ENCODE results near the gene RPS21.
A peak's percentile ranks its signal among the peaks of the same experiment; 100 is the strongest.
"Not testable (repeated sequence)": the region's sequence is repeated elsewhere in the genome, so short reads cannot be mapped to it uniquely, and the experiment has no call there.

Gene RPS21

GRCh38 chr20:62365814-62366369 is 21.0 kb upstream of the RPS21 start:
- no peak for DNase-seq

GRCh38 chr20:62366370-62367135 is 20.4 kb upstream of the RPS21 start:
- DNase-seq = peak in 1 of 2 experiments; percentile 18

GRCh38 chr20:62367136-62367632 is 19.7 kb upstream of the RPS21 start, which contains the start of gene LAMA5:
TSS of gene LAMA5 (minus strand) at chr20:62367312. CDS start at chr20:62367245, 67 bp downstream.
- DNase-seq = no peak

GRCh38 chr20:62367633-62368391 is 19.1 kb upstream of the RPS21 start:
- DNase-seq = peak; percentile 50 to 60

- DNase-seq = peak in 1 of 2 experiments; percentile 30
Measured at GRCh38 chr20:62368392-62368975, 18.4 kb upstream of the RPS21 start.

GRCh38 chr20:62368976-62369814 is 17.7 kb upstream of the RPS21 start:
- peak in 1 of 2 experiments; percentile 31 for DNase-seq

- no peak for DNase-seq
Measured at GRCh38 chr20:62369815-62370114, 17.1 kb upstream of the RPS21 start.

- DNase-seq = no peak
Measured at GRCh38 chr20:62370115-62370806, 16.6 kb upstream of the RPS21 start.

GRCh38 chr20:62370807-62371587 is 15.9 kb upstream of the RPS21 start:
- DNase-seq = no peak

GRCh38 chr20:62371588-62372041 is 15.3 kb upstream of the RPS21 start:
- DNase-seq = no peak

- DNase-seq = no peak
Measured at GRCh38 chr20:62372042-62372993, 14.6 kb upstream of the RPS21 start.

- DNase-seq = not testable (repeated sequence)
Measured at GRCh38 chr20:62373631-62374179, 13.2 kb upstream of the RPS21 start.

- DNase-seq = no peak
Measured at GRCh38 chr20:62374331-62375152, 12.4 kb upstream of the RPS21 start.

- no peak for DNase-seq
Measured at GRCh38 chr20:62376112-62377063, 10.5 kb upstream of the RPS21 start.

- DNase-seq = no peak
Measured at GRCh38 chr20:62377064-62377461, 9.8 kb upstream of the RPS21 start.

GRCh38 chr20:62377615-62378178 is 9.2 kb upstream of the RPS21 start:
- DNase-seq = no peak

- no peak for DNase-seq
Measured at GRCh38 chr20:62378215-62378614, 8.7 kb upstream of the RPS21 start.
